NB4 (cell line): ENCODE data around the gene BCAR3.

Experiments used
- DNase-seq: peaks from one replicate; pipeline ENCODE4 v3.0.0; 2010; ENCODE audit warnings: low read depth
- H3K4me3 ChIP-seq: one replicate; pipeline ENCODE4 v1.5.1; 2011; ENCODE audit warnings: mild to moderate bottlenecking, low read depth, low read length, moderate library complexity
- CTCF ChIP-seq: IDR thresholded peaks from one replicate; pipeline ENCODE4 v1.5.1; 2012; ENCODE audit warnings: low read depth, low read length
- MAX ChIP-seq: IDR thresholded peaks from 2 replicates; pipeline ENCODE4 v1.6.1; 2011; ENCODE audit warnings: low read depth, low read length
- MYC ChIP-seq: IDR thresholded peaks from 2 replicates; pipeline ENCODE4 v1.6.1; 2011; ENCODE audit warnings: low read depth, low read length
- POLR2A ChIP-seq: IDR thresholded peaks from 2 replicates; pipeline ENCODE4 v1.6.1; 2011; ENCODE audit warnings: mild to moderate bottlenecking; ENCODE audit not compliant: insufficient read length; ENCODE audit errors: extremely low read depth

BCAR3 gene

GRCh38 chr1:93549811-93550210 is 131.8 kb downstream of the BCAR3 start:
- no peak for TF ChIP-seq MYC
- no peak for TF ChIP-seq MAX
- no peak for TF ChIP-seq POLR2A
- TF ChIP-seq CTCF = no peak
- DNase-seq = peak; percentile 28
- H3K4me3 ChIP-seq = no peak overlapping the region

- TF ChIP-seq MYC (no peak), CTCF (no peak), MAX (no peak), POLR2A (no peak)
- no peak overlapping the region for H3K4me3 ChIP-seq
- DNase-seq = peak; percentile 20
These were observed 132.5 kb downstream of the BCAR3 start for GRCh38 chr1:93549131-93549530.

- TF ChIP-seq CTCF (no peak), POLR2A (no peak), MAX (no peak), MYC (no peak)
- H3K4me3 ChIP-seq = no peak overlapping the region
- no peak for DNase-seq
These were observed 135.3 kb downstream of the BCAR3 start for GRCh38 chr1:93546162-93546863.

- TF ChIP-seq MAX = no peak
- TF ChIP-seq CTCF = no peak
- H3K4me3 ChIP-seq = no peak overlapping the region
- DNase-seq = no peak
These were observed 139.2 kb downstream of the BCAR3 start for GRCh38 chr1:93542398-93542797.

- no peak for DNase-seq
- TF ChIP-seq MAX = no peak
- no peak for TF ChIP-seq MYC
- TF ChIP-seq CTCF = no peak
- no peak for TF ChIP-seq POLR2A
- no peak overlapping the region for H3K4me3 ChIP-seq
These were observed 140.6 kb downstream of the BCAR3 start for GRCh38 chr1:93541045-93541444.

GRCh38 chr1:93537924-93538323 is 143.7 kb downstream of the BCAR3 start:
- no peak for TF ChIP-seq MYC
- no peak overlapping the region for H3K4me3 ChIP-seq
- no peak for DNase-seq
